HG03378 (cell line): ENCODE results near the gene NDUFA8.

Experiments used
- ATAC-seq: cut with Tn5 transposase; IDR thresholded peaks from one replicate; pipeline ENCODE4 v1.9.1; 2021; ENCODE audit warnings: mild to moderate bottlenecking, moderate library complexity; ENCODE audit not compliant: unreplicated experiment

The NDUFA8 gene

GRCh38 chr9:122159026-122159924 is at the start of gene NDUFA8, which contains the start of gene MORN5:
Gene NDUFA8 (minus strand): TSS chr9:122159779. CDS start chr9:122159677, 102 bp downstream.
Gene MORN5 (plus strand): TSS chr9:122159908. CDS start chr9:122159973, 65 bp downstream.
- peak; percentile 92 for ATAC-seq

DNA sequence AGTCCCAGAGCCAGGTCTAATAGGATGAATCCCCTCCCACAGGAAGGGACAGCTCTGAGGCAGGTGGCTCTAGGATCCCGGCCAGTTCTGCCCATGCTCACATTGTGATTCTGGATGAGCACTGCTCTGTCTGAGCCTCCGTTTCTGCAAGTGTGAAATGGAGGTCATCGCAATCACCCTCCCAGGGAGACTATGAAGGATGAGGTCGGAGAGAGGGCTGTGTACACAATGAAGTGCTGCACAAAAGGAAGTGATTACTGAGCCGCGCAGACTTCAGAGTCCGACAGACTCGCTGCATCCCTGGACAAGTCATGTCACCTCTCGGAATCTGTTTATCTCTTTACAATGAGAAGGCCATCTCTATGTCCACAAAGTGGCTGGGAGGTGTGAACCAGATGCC is 47.5 kb upstream of the NDUFA8 start:
- no peak for ATAC-seq

GRCh38 chr9:122206118-122207046 is 46.8 kb upstream of the NDUFA8 start:
- no peak for ATAC-seq

- ATAC-seq: no peak
These were observed 45.6 kb upstream of the NDUFA8 start for GRCh38 chr9:122205176-122205575.

GRCh38 chr9:122204491-122204890 is 44.9 kb upstream of the NDUFA8 start:
- ATAC-seq: no peak

DNA sequence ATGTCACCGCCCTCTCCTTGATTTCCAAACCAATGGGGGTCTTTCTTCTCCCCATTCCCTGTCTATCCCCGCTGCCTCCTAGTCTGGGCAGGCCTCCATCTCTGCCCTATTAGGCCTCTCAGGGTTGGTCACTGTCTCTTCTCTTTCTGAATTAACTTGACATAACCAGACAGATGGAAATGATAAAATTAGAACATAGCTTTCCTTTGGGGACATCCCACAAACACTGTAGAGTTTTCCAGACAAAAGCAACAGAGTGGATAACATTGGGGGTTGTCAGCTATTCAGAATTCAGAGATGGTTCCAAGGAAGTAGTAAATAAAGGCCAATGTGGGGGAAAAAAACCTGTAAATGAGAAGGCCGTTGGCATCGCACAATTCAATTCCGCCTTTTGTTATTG is 44.5 kb upstream of the NDUFA8 start:
- ATAC-seq: no peak

DNA sequence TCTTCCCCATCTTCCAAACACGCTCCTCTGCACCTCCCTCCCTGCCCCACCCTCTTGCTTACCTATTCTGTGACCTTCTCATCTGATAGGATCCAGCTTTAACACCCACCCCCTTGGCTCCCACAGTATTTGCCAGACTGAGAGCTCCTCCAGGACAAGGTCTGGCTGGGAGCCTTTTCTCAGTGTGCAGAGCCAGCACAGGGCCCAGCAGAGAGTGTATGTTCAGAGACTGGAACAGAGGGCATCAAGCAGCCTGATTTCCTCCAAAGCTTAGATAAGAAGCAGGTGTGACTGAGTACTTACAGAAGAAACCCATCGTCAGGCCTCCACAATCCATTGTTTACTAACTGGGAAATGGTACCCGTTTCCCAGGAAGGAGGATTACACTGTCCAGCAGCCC is 42.5 kb upstream of the NDUFA8 start:
- ATAC-seq: no peak

DNA sequence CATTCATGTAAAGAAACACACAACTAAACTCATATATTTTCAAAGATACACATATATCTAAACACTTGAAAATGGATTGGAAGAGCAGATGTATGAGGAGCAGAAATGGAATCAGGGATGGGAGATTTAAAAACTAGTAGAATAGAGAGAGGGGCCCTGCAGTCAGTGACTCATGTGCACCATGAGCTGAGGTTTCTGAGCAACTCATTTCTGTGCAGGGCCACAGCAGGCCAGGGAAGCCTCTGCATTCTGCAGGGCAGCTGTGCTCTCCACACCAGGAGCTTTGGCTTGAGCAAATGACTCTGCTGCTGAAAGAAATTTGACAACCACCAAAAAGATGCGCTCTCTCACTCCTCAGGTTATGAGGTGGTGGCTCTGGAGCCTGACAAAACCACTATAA is 42.1 kb upstream of the NDUFA8 start:
- ATAC-seq: no peak

- no peak for ATAC-seq
These were observed 41.5 kb upstream of the NDUFA8 start for GRCh38 chr9:122200960-122201595.

GRCh38 chr9:122197882-122198281 is 38.3 kb upstream of the NDUFA8 start:
- ATAC-seq: no peak

GRCh38 chr9:122197426-122197825 is 37.8 kb upstream of the NDUFA8 start:
- no peak for ATAC-seq

- no peak for ATAC-seq
These were observed 36.3 kb upstream of the NDUFA8 start for GRCh38 chr9:122195875-122196274.

DNA sequence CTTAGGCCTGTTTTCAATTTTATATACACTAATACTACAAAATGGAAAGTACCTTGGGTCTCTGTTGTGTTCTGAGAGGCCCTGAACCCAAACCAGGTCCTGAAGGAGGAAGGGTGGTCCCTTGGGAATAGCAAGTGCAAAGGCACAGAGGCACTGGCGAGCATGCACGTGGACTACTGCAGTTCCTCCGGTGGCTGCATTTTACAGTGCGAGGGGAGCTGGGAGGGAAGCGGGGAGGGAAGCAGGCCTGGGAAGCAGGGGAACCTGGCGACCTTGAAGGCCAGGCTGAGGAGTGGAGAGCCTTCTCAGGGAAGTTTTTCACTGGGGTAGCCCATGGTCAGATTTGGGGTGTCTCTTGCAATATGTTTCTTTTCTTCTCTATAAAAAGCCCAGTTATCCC is 34.1 kb upstream of the NDUFA8 start:
- no peak for ATAC-seq

- ATAC-seq: no peak
These were observed 33.4 kb upstream of the NDUFA8 start for GRCh38 chr9:122192914-122193525.

- no peak for ATAC-seq
These were observed 32.8 kb upstream of the NDUFA8 start for GRCh38 chr9:122192261-122192875.

GRCh38 chr9:122191584-122191983 is 32.0 kb upstream of the NDUFA8 start:
- no peak for ATAC-seq

- no peak for ATAC-seq
These were observed 31.2 kb upstream of the NDUFA8 start for GRCh38 chr9:122190597-122191381.

GRCh38 chr9:122188369-122188768 is 28.8 kb upstream of the NDUFA8 start:
- ATAC-seq: no peak

GRCh38 chr9:122186777-122187470 is 27.3 kb upstream of the NDUFA8 start:
- no peak for ATAC-seq
